H7 (cell line): ENCODE results near the gene SBF2. TPM values are rescaled to one million over a fixed set of nuclear protein-coding genes. Genes with fewer than 3 reads are reported as not detected.

ENCODE experiments used
- DNase-seq: peaks from one replicate; pipeline ENCODE4 v3.0.0; 2012
- H3K27me3 ChIP-seq: 2 replicates; pipeline ENCODE4 v1.6.0; 2011; ENCODE audit warnings: mild to moderate bottlenecking, low read length; ENCODE audit not compliant: control insufficient read depth, insufficient read depth
- H3K36me3 ChIP-seq: replicated peaks from 2 replicates; pipeline ENCODE4 v1.5.1; 2011; ENCODE audit warnings: low read length; ENCODE audit not compliant: control insufficient read depth, insufficient read depth
- H3K4me3 ChIP-seq: 2 replicates; pipeline ENCODE4 v1.5.1; 2011; ENCODE audit warnings: low read depth, mild to moderate bottlenecking, control low read depth, low read length, moderate library complexity; ENCODE audit not compliant: insufficient read depth
- total RNA-seq: library from RNA; depleted of rRNA; stranded (reverse); fragments of >200 nt; shearing (Covaris generic); gene quantifications from 2 replicates; pipeline ENCODE4 v1.2.3, GENCODE V29; 2014

SBF2 gene
- total RNA-seq, 1 experiment from 2014 or later, result 34.5 TPM

- no peak for DNase-seq
- Histone ChIP-seq H3K27me3 (no peaks in the 10 kb centered on the region), H3K36me3 (0 out of 2 replicates have a peak, but pooled peaks cover 2% of the 10 kb centered on the region), H3K4me3 (no peak overlapping the region)
Measured at GRCh38 chr11:9874466-9874865, 419.6 kb downstream of the SBF2 start.

- DNase-seq, result no peak
- 0 out of 2 replicates have a peak, but pooled peaks cover 2% of the 10 kb centered on the region for H3K36me3 ChIP-seq
- no peaks in the 10 kb centered on the region for H3K27me3 ChIP-seq
- no peak overlapping the region for H3K4me3 ChIP-seq
Measured at GRCh38 chr11:9868641-9869040, 425.4 kb downstream of the SBF2 start.

GRCh38 chr11:9862981-9863380, 431.0 kb downstream of the SBF2 start:
- H3K4me3 ChIP-seq, result no peak overlapping the region
- no peaks in the 10 kb centered on the region for H3K36me3 ChIP-seq
- DNase-seq, result peak; percentile 30
- H3K27me3 ChIP-seq, result no peaks in the 10 kb centered on the region

GRCh38 chr11:9861860-9862725, 431.9 kb downstream of the SBF2 start:
- DNase-seq, result peak; percentile 58
- Histone ChIP-seq H3K36me3 (no peaks in the 10 kb centered on the region), H3K4me3 (no peak overlapping the region), H3K27me3 (no peaks in the 10 kb centered on the region)

- Histone ChIP-seq H3K36me3 (peaks cover 2% of the 10 kb centered on the region; the same call in 1 of the 2 replicates), H3K4me3 (no peak overlapping the region), H3K27me3 (no peaks in the 10 kb centered on the region)
- DNase-seq, result no peak
Measured at GRCh38 chr11:9859554-9860305, 434.3 kb downstream of the SBF2 start.

GRCh38 chr11:9858822-9859221, 435.2 kb downstream of the SBF2 start:
- Histone ChIP-seq H3K27me3 (no peaks in the 10 kb centered on the region), H3K4me3 (no peak overlapping the region), H3K36me3 (peaks cover 2% of the 10 kb centered on the region; the same call in 1 of the 2 replicates)
- peak; percentile 8 for DNase-seq

GRCh38 chr11:9858218-9858617, 435.8 kb downstream of the SBF2 start:
- no peak overlapping the region for H3K4me3 ChIP-seq
- DNase-seq, result no peak
- H3K27me3 ChIP-seq, result no peaks in the 10 kb centered on the region
- H3K36me3 ChIP-seq, result peaks cover 2% of the 10 kb centered on the region; the same call in 1 of the 2 replicates

- Histone ChIP-seq H3K4me3 (no peak overlapping the region), H3K36me3 (peaks cover 2% of the 10 kb centered on the region; the same call in 1 of the 2 replicates), H3K27me3 (no peaks in the 10 kb centered on the region)
- DNase-seq, result no peak
Measured at GRCh38 chr11:9855579-9856287, 438.3 kb downstream of the SBF2 start.

- H3K36me3 ChIP-seq, result peaks cover 5% of the 10 kb centered on the region
- no peak overlapping the region for H3K4me3 ChIP-seq
- no peak for DNase-seq
- H3K27me3 ChIP-seq, result no peaks in the 10 kb centered on the region
Measured at GRCh38 chr11:9853929-9854552, 440.0 kb downstream of the SBF2 start.

- Histone ChIP-seq H3K36me3 (peaks cover 5% of the 10 kb centered on the region), H3K27me3 (no peaks in the 10 kb centered on the region), H3K4me3 (no peak overlapping the region)
- no peak for DNase-seq
Measured at GRCh38 chr11:9852465-9852864, 441.6 kb downstream of the SBF2 start.

GRCh38 chr11:9851366-9851765, 442.7 kb downstream of the SBF2 start:
- no peaks in the 10 kb centered on the region for H3K27me3 ChIP-seq
- no peak overlapping the region for H3K4me3 ChIP-seq
- DNase-seq, result no peak
- peaks cover 5% of the 10 kb centered on the region for H3K36me3 ChIP-seq

GRCh38 chr11:9850224-9850895, 443.7 kb downstream of the SBF2 start:
- Histone ChIP-seq H3K36me3 (peaks cover 3% of the 10 kb centered on the region), H3K27me3 (no peaks in the 10 kb centered on the region), H3K4me3 (no peak overlapping the region)
- DNase-seq, result no peak

- no peak overlapping the region for H3K4me3 ChIP-seq
- DNase-seq, result no peak
- H3K27me3 ChIP-seq, result no peaks in the 10 kb centered on the region
Measured at GRCh38 chr11:9849389-9849788, 444.6 kb downstream of the SBF2 start.

GRCh38 chr11:9847636-9848035, 446.4 kb downstream of the SBF2 start:
- no peak overlapping the region for H3K4me3 ChIP-seq
- H3K27me3 ChIP-seq, result no peaks in the 10 kb centered on the region
- peaks cover 3% of the 10 kb centered on the region for H3K36me3 ChIP-seq
- DNase-seq, result no peak

More at GRCh38 chr11:9849389-9849788, 444.6 kb downstream of the SBF2 start:
- peaks cover 3% of the 10 kb centered on the region for H3K36me3 ChIP-seq
